Caco-2 (cell line): ENCODE data around the gene TRPM5. TPM values are rescaled to one million over a fixed set of nuclear protein-coding genes. Genes with fewer than 3 reads are reported as not detected.

Experiments
- BruUV-seq: library from RNA; stranded (reverse); fragments of 400-500 nt; replicated peaks from 2 replicates; lab custom pipeline; 2021; lab: Mats Ljungman, UMichigan
- CTCF ChIA-PET: fragments of 300-600 bp; sonication (Branson Sonifier 250); formaldehyde crosslinking; loops from one replicate; lab custom pipeline; 2022; ENCODE audit warnings: antibody characterized with exemption; lab: Charles Lee
- POLR2A ChIA-PET: fragments of 300-600 bp; sonication (Branson Sonifier 250); formaldehyde crosslinking; loops from one replicate; lab custom pipeline; 2022; ENCODE audit warnings: antibody characterized with exemption; lab: Charles Lee
- DNase-seq, 2 experiments: peaks; one replicate each; pipeline versions ENCODE4 v3.0.0 to v3.0.0-alpha.2; 2020 to 2022
- H3K27me3 ChIP-seq: replicated peaks from 2 replicates; pipeline ENCODE4 v1.6.0; 2011; ENCODE audit warnings: low read length; ENCODE audit not compliant: control insufficient read depth, insufficient read depth
- H3K36me3 ChIP-seq: 2 replicates; pipeline ENCODE4 v1.5.1; 2011; ENCODE audit warnings: low read length; ENCODE audit not compliant: control insufficient read depth, insufficient read depth
- H3K4me1 ChIP-seq: fragments of 250-450 bp; sonication (Bioruptor Pico); 2 replicates; pipeline ENCODE4 v1.5.1; 2020; ENCODE audit warnings: mild to moderate bottlenecking
- H3K4me3 ChIP-seq: 2 replicates; pipeline ENCODE4 v1.5.1; 2011; ENCODE audit warnings: low read depth, mild to moderate bottlenecking, control low read depth, low read length
- H3K9me3 ChIP-seq: fragments of 250-450 bp; sonication (Bioruptor Pico); 2 replicates; pipeline ENCODE4 v1.5.1; 2020; ENCODE audit warnings: mild to moderate bottlenecking, moderate library complexity
- H3K27ac Mint-ChIP-seq: one replicate; pipeline ENCODE4 v1.8.0; 2022; ENCODE audit warnings: mixed read lengths; ENCODE audit not compliant: unreplicated experiment
- H3K27me3 Mint-ChIP-seq: one replicate; pipeline ENCODE4 v1.8.0; 2022; ENCODE audit warnings: mixed read lengths; ENCODE audit not compliant: insufficient read depth, unreplicated experiment
- H3K36me3 Mint-ChIP-seq: one replicate; pipeline ENCODE4 v1.8.0; 2022; ENCODE audit warnings: mild to moderate bottlenecking, mixed read lengths; ENCODE audit not compliant: insufficient read depth, unreplicated experiment
- H3K4me1 Mint-ChIP-seq: one replicate; pipeline ENCODE4 v1.8.0; 2022; ENCODE audit warnings: low read depth, mixed read lengths; ENCODE audit not compliant: unreplicated experiment
- H3K4me3 Mint-ChIP-seq: one replicate; pipeline ENCODE4 v1.8.0; 2022; ENCODE audit warnings: mild to moderate bottlenecking, moderate library complexity, mixed read lengths; ENCODE audit not compliant: unreplicated experiment
- H3K9me3 Mint-ChIP-seq: one replicate; pipeline ENCODE4 v1.8.0; 2022; ENCODE audit warnings: mixed read lengths; ENCODE audit not compliant: unreplicated experiment
- CTCF ChIP-seq, 2 experiments: fragments of 200-600 bp in 1 of 2; IDR thresholded peaks; 1 replicate in 1 of 2; 2 replicates in 1 of 2; pipeline versions ENCODE4 v1.5.1 to v1.8.0; 2011 to 2022; ENCODE audit warnings: antibody characterized with exemption in 1 of 2, control low read depth in 1 of 2, inconsistent platforms in 1 of 2, low read depth in 1 of 2, low read length in 1 of 2, mild to moderate bottlenecking in 1 of 2, moderate library complexity in 1 of 2; ENCODE audit not compliant: insufficient read depth in 1 of 2, severe bottlenecking in 1 of 2, unreplicated experiment in 1 of 2
- intact Hi-C: fragments of 100-400 bp; cut with micrococcal nuclease; formaldehyde crosslinking; loops from one replicate; pipeline ENCODE4 v1.10.0; 2022; ENCODE audit not compliant: unreplicated experiment
- total RNA-seq: library from RNA; stranded (reverse); gene quantifications from 2 replicates; pipeline ENCODE4 v1.2.3, GENCODE V29; 2022

TRPM5 gene
- total RNA-seq, 1 experiment from 2014 or later: not detected

- intact Hi-C loops: no loop called here
- Histone ChIP-seq H3K4me1 (peaks cover 10% of the 10 kb centered on the region; the same call in 1 of the 2 replicates), H3K36me3 (no peaks in the 10 kb centered on the region; the same call in 1 of the 2 replicates), H3K9me3 (no peaks in the 10 kb centered on the region), H3K27me3 (no peaks in the 10 kb centered on the region), H3K4me3 (no peak overlapping the region)
- no peak for DNase-seq
- H3K4me1 Mint-ChIP-seq: no peaks in the 10 kb centered on the region
- CTCF ChIA-PET: no interaction called here
- H3K27ac Mint-ChIP-seq: no peak overlapping the region
- no TSS peak for BruUV-seq
- peaks cover 51% of the 10 kb centered on the region for H3K36me3 Mint-ChIP-seq
- H3K9me3 Mint-ChIP-seq: no peaks in the 10 kb centered on the region
- POLR2A ChIA-PET: no interaction called here
- TF ChIP-seq CTCF (IDR thresholded peaks at IDR 0.05; ENCODE audit: insufficient read depth in 1 of 2, low read depth in 1 of 2, low read length in 1 of 2, severe bottlenecking in 1 of 2, unreplicated experiment in 1 of 2): no peak
- no peak overlapping the region for H3K4me3 Mint-ChIP-seq
- H3K27me3 Mint-ChIP-seq: no peaks in the 10 kb centered on the region
Observed at GRCh38 chr11:2396471-2396870, 47.8 kb downstream of the TRPM5 start.

- no peak overlapping the region for H3K4me3 Mint-ChIP-seq
- peaks cover 10% of the 10 kb centered on the region; the same call in 1 of the 2 replicates for H3K4me1 ChIP-seq
- no peaks in the 10 kb centered on the region for H3K27me3 Mint-ChIP-seq
- BruUV-seq: no TSS peak
- POLR2A ChIA-PET: no interaction called here
- intact Hi-C loops: no loop called here
- H3K9me3 Mint-ChIP-seq: no peaks in the 10 kb centered on the region
- no peak for DNase-seq
- H3K4me3 ChIP-seq: no peak overlapping the region
- H3K9me3 ChIP-seq: no peaks in the 10 kb centered on the region
- H3K27ac Mint-ChIP-seq: no peak overlapping the region
- H3K4me1 Mint-ChIP-seq: peaks cover under 1% of the 10 kb centered on the region
- TF ChIP-seq CTCF (IDR thresholded peaks at IDR 0.05; ENCODE audit: insufficient read depth in 1 of 2, low read depth in 1 of 2, low read length in 1 of 2, severe bottlenecking in 1 of 2, unreplicated experiment in 1 of 2): no peak
- CTCF ChIA-PET: interaction anchor here (0.5 kb wide), 1 partner anchor 18 kb away, joined by 3 read pairs; no protein-coding TSS in a partner anchor
- no peaks in the 10 kb centered on the region; the same call in 1 of the 2 replicates for H3K36me3 ChIP-seq
- H3K27me3 ChIP-seq: no peaks in the 10 kb centered on the region
- H3K36me3 Mint-ChIP-seq: peaks cover 52% of the 10 kb centered on the region
Observed at GRCh38 chr11:2395856-2396255, 48.5 kb downstream of the TRPM5 start.

- Mint-ChIP-seq H3K36me3 (peaks cover 52% of the 10 kb centered on the region), H3K9me3 (no peaks in the 10 kb centered on the region), H3K27ac (no peak overlapping the region), H3K27me3 (no peaks in the 10 kb centered on the region), H3K4me3 (no peak overlapping the region), H3K4me1 (peaks cover 6% of the 10 kb centered on the region)
- BruUV-seq: no TSS peak
- DNase-seq: no peak
- ChIA-PET POLR2A (no interaction called here), CTCF (interaction anchor here (0.5 kb wide), 1 partner anchor 17 kb away, joined by 3 read pairs; no protein-coding TSS in a partner anchor)
- intact Hi-C loops: no loop called here
- Histone ChIP-seq H3K36me3 (no peaks in the 10 kb centered on the region; the same call in 1 of the 2 replicates), H3K9me3 (no peaks in the 10 kb centered on the region), H3K4me3 (no peak overlapping the region), H3K4me1 (peaks cover 13% of the 10 kb centered on the region; the same call in 1 of the 2 replicates), H3K27me3 (no peaks in the 10 kb centered on the region)
- no peak for TF ChIP-seq CTCF (IDR thresholded peaks at IDR 0.05; ENCODE audit: insufficient read depth in 1 of 2, low read depth in 1 of 2, low read length in 1 of 2, severe bottlenecking in 1 of 2, unreplicated experiment in 1 of 2)
Observed at GRCh38 chr11:2395211-2395730, 49.0 kb downstream of the TRPM5 start.
